GM12878 (cell line): ENCODE data around the gene PLA2G2E. TPM values are rescaled to one million over a fixed set of nuclear protein-coding genes. Genes with fewer than 3 reads are reported as not detected.

ENCODE experiments used
- ATAC-seq: fragments of 200-7000 bp; cut with Tn5 transposase; 3 replicates; pipeline ENCODE4 v1.9.1; 2020; ENCODE audit warnings: mild to moderate bottlenecking, moderate library complexity
- BruUV-seq: library from RNA; stranded (reverse); fragments of 400-500 nt; replicated peaks from 2 replicates; lab custom pipeline; 2021; lab: Mats Ljungman, UMichigan
- CTCF ChIA-PET: fragments of 300-600 bp; sonication (Branson Sonifier 250); formaldehyde crosslinking; extraction: SDS; loops from one replicate; lab custom pipeline; 2021; ENCODE audit warnings: inconsistent platforms; lab: Yijun Ruan, JAX
- POLR2A ChIA-PET: fragments of 350-600 bp; formaldehyde crosslinking; extraction: SDS; loops from one replicate; lab custom pipeline; 2021; ENCODE audit warnings: inconsistent platforms; lab: Charles Lee
- RAD21 ChIA-PET: fragments of 300-600 bp; sonication (Branson Sonifier 250); formaldehyde crosslinking; loops from one replicate; lab custom pipeline; 2023; ENCODE audit warnings: antibody characterized with exemption; ENCODE audit not compliant: unreplicated experiment; lab: Charles Lee
- SMC1A ChIA-PET: fragments of 300-600 bp; sonication (Branson Sonifier 250); formaldehyde crosslinking; loops from one replicate; lab custom pipeline; 2023; ENCODE audit not compliant: unreplicated experiment, uncharacterized antibody; lab: Charles Lee
- DNase-seq: peaks from one replicate; pipeline ENCODE4 v3.0.0-alpha.2; 2011; ENCODE audit warnings: low read depth, low spot score
- FAIRE-seq: peaks from 3 replicates; lab custom pipeline; 2011; peaks lifted over from hg19 to GRCh38; lab: Jason Lieb, UNC
- H2AFZ ChIP-seq: 2 replicates; pipeline ENCODE4 v1.6.0; 2011; ENCODE audit warnings: low read depth, low read length, control low read depth; ENCODE audit not compliant: control insufficient read depth
- H3K27ac ChIP-seq: 2 replicates; pipeline ENCODE4 v1.5.1; 2011; ENCODE audit warnings: control low read depth; ENCODE audit not compliant: control insufficient read depth, insufficient read depth
- H3K27me3 ChIP-seq, 2 experiments: replicated peaks in 1 of 2; 2 replicates each; pipeline versions ENCODE4 v1.6.0 to v1.6.1; 2011; ENCODE audit warnings: low read length in 1 of 2; ENCODE audit not compliant: control insufficient read depth in 2 of 2, insufficient read depth in 2 of 2
- H3K36me3 ChIP-seq, 2 experiments: 2 replicates each; pipeline ENCODE4 v1.5.1; 2011; ENCODE audit warnings: low read length in 1 of 2; ENCODE audit not compliant: control insufficient read depth in 2 of 2, insufficient read depth in 2 of 2
- H3K4me1 ChIP-seq: 2 replicates; pipeline ENCODE4 v1.6.1; 2011; ENCODE audit warnings: mild to moderate bottlenecking, low read length, moderate library complexity, mixed read lengths; ENCODE audit not compliant: control insufficient read depth, insufficient read depth
- H3K4me2 ChIP-seq: 2 replicates; pipeline ENCODE4 v1.6.0; 2011; ENCODE audit warnings: control low read depth; ENCODE audit not compliant: control insufficient read depth, insufficient read depth
- H3K4me3 ChIP-seq: fragments of 200-600 bp; sonication (generic); 2 replicates; pipeline ENCODE4 v1.5.1; 2016
- H3K79me2 ChIP-seq: 2 replicates; pipeline ENCODE4 v1.6.0; 2011; ENCODE audit warnings: low read length; ENCODE audit not compliant: control insufficient read depth, insufficient read depth
- H3K9ac ChIP-seq: 2 replicates; pipeline ENCODE4 v1.8.0; 2011; ENCODE audit warnings: low read length, control low read depth, mixed read lengths; ENCODE audit not compliant: control insufficient read depth, insufficient read depth
- H3K9me3 ChIP-seq: replicated peaks from 3 replicates; pipeline ENCODE4 v1.5.1; 2011; ENCODE audit warnings: mild to moderate bottlenecking, low read length; ENCODE audit not compliant: control insufficient read depth, insufficient read depth
- H4K20me1 ChIP-seq: 2 replicates; pipeline ENCODE4 v1.6.0; 2011; ENCODE audit not compliant: control insufficient read depth, insufficient read depth
- CREM ChIP-seq: IDR thresholded peaks from 2 replicates; pipeline ENCODE4 v1.6.1; 2014; ENCODE audit warnings: antibody characterized with exemption, low read depth
- GABPA ChIP-seq: IDR thresholded peaks from 2 replicates; pipeline ENCODE4 v1.6.1; 2014; ENCODE audit warnings: antibody characterized with exemption, low read depth, mild to moderate bottlenecking, inconsistent platforms
- HDAC2 ChIP-seq: fragments of 200-600 bp; sonication (generic); IDR thresholded peaks from 2 replicates; pipeline ENCODE4 v1.6.1; 2017
- JUNB ChIP-seq: IDR thresholded peaks from 2 replicates; pipeline ENCODE4 v1.6.1; 2016; ENCODE audit warnings: antibody characterized with exemption, mild to moderate bottlenecking
- JUND ChIP-seq: IDR thresholded peaks from 2 replicates; pipeline ENCODE4 v1.6.1; 2012; ENCODE audit warnings: low read depth, mild to moderate bottlenecking, low read length, improper control_type of control experiment, moderate library complexity
- LARP7 ChIP-seq: fragments of 450-650 bp; IDR thresholded peaks from 2 replicates; pipeline ENCODE4 v1.6.1; 2017; ENCODE audit warnings: mild to moderate bottlenecking
- NFXL1 ChIP-seq: fragments of 450-650 bp; IDR thresholded peaks from 2 replicates; pipeline ENCODE4 v1.6.1; 2017; ENCODE audit warnings: antibody characterized with exemption, mild to moderate bottlenecking, borderline replicate concordance
- PRDM15 ChIP-seq: fragments of 450-650 bp; formaldehyde crosslinking; IDR thresholded peaks from 2 replicates; pipeline ENCODE4 v1.4.0; 2020; ENCODE audit warnings: mild to moderate bottlenecking, moderate library complexity
- REST ChIP-seq: IDR thresholded peaks from 2 replicates; pipeline ENCODE4 v1.6.1; 2012; ENCODE audit warnings: mild to moderate bottlenecking, low read depth, low read length
- RFX5 ChIP-seq: IDR thresholded peaks from 2 replicates; pipeline ENCODE4 v1.6.1; 2011; ENCODE audit warnings: low read depth, low read length, improper control_type of control experiment
- SIN3A ChIP-seq: IDR thresholded peaks from 2 replicates; pipeline ENCODE4 v1.6.1; 2012; ENCODE audit warnings: low read depth, low read length, improper control_type of control experiment
- SMC3 ChIP-seq: IDR thresholded peaks from 2 replicates; pipeline ENCODE4 v1.6.1; 2011; ENCODE audit warnings: low read length, improper control_type of control experiment, borderline replicate concordance
- SRF ChIP-seq, 2 experiments: IDR thresholded peaks; 2 replicates each; pipeline ENCODE4 v1.6.1; 2011; ENCODE audit warnings: low read depth in 2 of 2, low read length in 2 of 2, mild to moderate bottlenecking in 1 of 2, moderate library complexity in 1 of 2
- SUPT20H ChIP-seq: IDR thresholded peaks from 2 replicates; pipeline ENCODE4 v1.6.1; 2011; ENCODE audit warnings: low read depth, mild to moderate bottlenecking, low read length, moderate library complexity, borderline replicate concordance; ENCODE audit not compliant: control insufficient read depth
- SUZ12 ChIP-seq: fragments of 200-600 bp; sonication (generic); IDR thresholded peaks from one replicate; pipeline ENCODE4 v1.6.1; 2018; ENCODE audit warnings: antibody characterized with exemption, mild to moderate bottlenecking; ENCODE audit not compliant: unreplicated experiment
- TBL1XR1 ChIP-seq: IDR thresholded peaks from 2 replicates; pipeline ENCODE4 v1.6.1; 2012; ENCODE audit warnings: low read depth, low read length, improper control_type of control experiment
- YY1 ChIP-seq: IDR thresholded peaks from 2 replicates; pipeline ENCODE4 v1.6.1; 2011; ENCODE audit warnings: low read depth, mild to moderate bottlenecking, low read length
- WGBS: methylation state at CpG from one replicate; pipeline ENCODE4 v1.1.6; 2016; ENCODE audit warnings: low lambda C conversion rate; ENCODE audit not compliant: insufficient replicate concordance, insufficient coverage; ENCODE audit errors: missing lambda C conversion rate; 5-methylcytosine and 5-hydroxymethylcytosine counted together
- in situ Hi-C: fragments of 300-500 bp; cut with MboI; formaldehyde crosslinking; loops from 9 replicates; pipeline ENCODE4 v1.14.3; 2018; ENCODE audit warnings: mixed read lengths
- intact Hi-C: fragments of 100-400 bp; cut with micrococcal nuclease; formaldehyde crosslinking; loops from one replicate; pipeline ENCODE4 v1.14.2; 2022; ENCODE audit not compliant: unreplicated experiment
- polyA plus RNA-seq, 11 experiments: library from polyadenylated mRNA; depleted of rRNA in 4 of 11; unstranded in 6 of 11; stranded (reverse) in 5 of 11; fragments of >200 nt; fragmentation: Nextera tagmentation in 4 of 11; fragmentation: Illumina TruSeq in 1 of 11; extraction: Ambion mirVana in 4 of 11; extraction: Trizol in 1 of 11; gene quantifications; 1 replicate in 1 of 11; 2 replicates in 10 of 11; pipeline versions ENCODE4 v1.2.1 to v1.2.3, GENCODE V29; 2011 to 2016; ENCODE audit warnings: inconsistent platforms in 2 of 11, missing spikeins in 2 of 11, low read depth in 1 of 11
- total RNA-seq, 4 experiments: library from RNA; depleted of rRNA in 3 of 4; stranded (reverse); fragments of >200 nt in 3 of 4; fragmentation: Illumina TruSeq in 1 of 4; extraction: Trizol in 1 of 4; gene quantifications; 2 replicates each; pipeline versions ENCODE4 v1.2.1 to v1.2.3, GENCODE V29; 2013 to 2021

The PLA2G2E gene
- total and polyA plus RNA-seq, 10 of the 15 experiments (the other 5 are each of a cell fraction or from before 2014, with no cell fraction given) = not detected

- H3K4me1 ChIP-seq = no peaks in the 10 kb centered on the region; the same call in 1 of the 2 replicates
- ATAC-seq (no peak), DNase-seq (no peak), FAIRE-seq (no peak)
- in situ Hi-C loops (no loop called here), intact Hi-C loops (no loop called here)
- ChIA-PET RAD21 (no interaction called here), SMC1A (no interaction called here), POLR2A (no interaction called here), CTCF (no interaction called here)
- H3K27me3 ChIP-seq = no peaks in the 10 kb centered on the region; a peak in 2 of 4 replicates
- TF ChIP-seq JUND = no peak
- no peak for TF ChIP-seq TBL1XR1
- no peak for TF ChIP-seq SUPT20H
- no peak for TF ChIP-seq GABPA
- TF ChIP-seq SRF (IDR thresholded peaks at IDR 0.05; ENCODE audit: low read depth in 2 of 2, low read length in 2 of 2) = no peak
- TF ChIP-seq NFXL1 = no peak
- no peak for TF ChIP-seq CREM
- no peak for TF ChIP-seq HDAC2
- no peak for TF ChIP-seq LARP7
- TF ChIP-seq JUNB = no peak
- TF ChIP-seq REST = no peak
- no peak for TF ChIP-seq SUZ12
- TF ChIP-seq SMC3 = no peak
- TF ChIP-seq RFX5 = no peak
- TF ChIP-seq PRDM15 (CRISPR knock-in tag) = no peak
- TF ChIP-seq YY1 = no peak
- no peak for TF ChIP-seq SIN3A
- no peak overlapping the region for H3K4me2 ChIP-seq
- H3K36me3 ChIP-seq = no peaks in the 10 kb centered on the region
- 8% methylated on average over 4 of the region's 4 CpGs for WGBS
- no peak overlapping the region for H3K9ac ChIP-seq
- no peaks in the 10 kb centered on the region for H3K79me2 ChIP-seq
- no peak overlapping the region for H3K27ac ChIP-seq
- no peak overlapping the region for H2AFZ ChIP-seq
- no peaks in the 10 kb centered on the region for H4K20me1 ChIP-seq
- BruUV-seq = no TSS peak
- H3K4me3 ChIP-seq = no peak overlapping the region
- peaks cover 7% of the 10 kb centered on the region; the same call in 2 of the 3 replicates for H3K9me3 ChIP-seq
These were observed 34.4 kb upstream of the PLA2G2E start for GRCh38 chr1:19957779-19958178.
